Measurements from ENCODE around the gene IRF4. TPM values are rescaled to one million over a fixed set of nuclear protein-coding genes. Genes with fewer than 3 reads are reported as not detected.

Gene IRF4
- total RNA-seq, 1 donor from 2014 or later = not detected

GRCh38 chr6:360349-360748 lies 31.2 kb upstream of the IRF4 start:
- H3K36me3 Mint-ChIP-seq (ENCODE audit: unreplicated experiment) = no peaks in the 10 kb centered on the region
- H3K27ac Mint-ChIP-seq (ENCODE audit: unreplicated experiment) = no peak overlapping the region
- H3K27me3 Mint-ChIP-seq (ENCODE audit: unreplicated experiment) = no peaks in the 10 kb centered on the region
- no peaks in the 10 kb centered on the region for H3K4me1 Mint-ChIP-seq (ENCODE audit: unreplicated experiment)
- no peak for TF ChIP-seq CTCF (IDR thresholded peaks at IDR 0.05)
- peaks cover 46% of the 10 kb centered on the region for H3K9me3 Mint-ChIP-seq (ENCODE audit: unreplicated experiment)
- DNase-seq (ENCODE audit: extremely low spot score, unreplicated experiment) = no peak
- no peak overlapping the region for H3K4me3 Mint-ChIP-seq (ENCODE audit: unreplicated experiment)

GRCh38 chr6:360764-361373 lies 30.7 kb upstream of the IRF4 start:
- H3K27ac Mint-ChIP-seq (ENCODE audit: unreplicated experiment) = no peak overlapping the region
- H3K27me3 Mint-ChIP-seq (ENCODE audit: unreplicated experiment) = no peaks in the 10 kb centered on the region
- H3K9me3 Mint-ChIP-seq (ENCODE audit: unreplicated experiment) = peaks cover 51% of the 10 kb centered on the region
- no peak for TF ChIP-seq CTCF (IDR thresholded peaks at IDR 0.05)
- H3K4me3 Mint-ChIP-seq (ENCODE audit: unreplicated experiment) = no peak overlapping the region
- no peak for DNase-seq (ENCODE audit: extremely low spot score, unreplicated experiment)
- H3K4me1 Mint-ChIP-seq (ENCODE audit: unreplicated experiment) = no peaks in the 10 kb centered on the region
- no peaks in the 10 kb centered on the region for H3K36me3 Mint-ChIP-seq (ENCODE audit: unreplicated experiment)

GRCh38 chr6:361411-362132 lies 30.0 kb upstream of the IRF4 start:
- H3K27ac Mint-ChIP-seq (ENCODE audit: unreplicated experiment) = no peak overlapping the region
- no peaks in the 10 kb centered on the region for H3K4me1 Mint-ChIP-seq (ENCODE audit: unreplicated experiment)
- TF ChIP-seq CTCF (IDR thresholded peaks at IDR 0.05) = no peak
- no peak overlapping the region for H3K4me3 Mint-ChIP-seq (ENCODE audit: unreplicated experiment)
- H3K36me3 Mint-ChIP-seq (ENCODE audit: unreplicated experiment) = no peaks in the 10 kb centered on the region
- no peak for DNase-seq (ENCODE audit: extremely low spot score, unreplicated experiment)
- peaks cover 51% of the 10 kb centered on the region for H3K9me3 Mint-ChIP-seq (ENCODE audit: unreplicated experiment)
- H3K27me3 Mint-ChIP-seq (ENCODE audit: unreplicated experiment) = no peaks in the 10 kb centered on the region

GRCh38 chr6:362231-362923 lies 29.2 kb upstream of the IRF4 start:
- no peak overlapping the region for H3K27ac Mint-ChIP-seq (ENCODE audit: unreplicated experiment)
- H3K27me3 Mint-ChIP-seq (ENCODE audit: unreplicated experiment) = no peaks in the 10 kb centered on the region
- peaks cover 51% of the 10 kb centered on the region for H3K9me3 Mint-ChIP-seq (ENCODE audit: unreplicated experiment)
- DNase-seq (ENCODE audit: extremely low spot score, unreplicated experiment) = no peak
- H3K36me3 Mint-ChIP-seq (ENCODE audit: unreplicated experiment) = no peaks in the 10 kb centered on the region
- H3K4me1 Mint-ChIP-seq (ENCODE audit: unreplicated experiment) = no peaks in the 10 kb centered on the region
- no peak for TF ChIP-seq CTCF (IDR thresholded peaks at IDR 0.05)
- no peak overlapping the region for H3K4me3 Mint-ChIP-seq (ENCODE audit: unreplicated experiment)

GRCh38 chr6:362924-363249 lies 28.7 kb upstream of the IRF4 start:
- no peak for DNase-seq (ENCODE audit: extremely low spot score, unreplicated experiment)
- H3K4me1 Mint-ChIP-seq (ENCODE audit: unreplicated experiment) = no peaks in the 10 kb centered on the region
- no peaks in the 10 kb centered on the region for H3K27me3 Mint-ChIP-seq (ENCODE audit: unreplicated experiment)
- H3K4me3 Mint-ChIP-seq (ENCODE audit: unreplicated experiment) = no peak overlapping the region
- no peaks in the 10 kb centered on the region for H3K36me3 Mint-ChIP-seq (ENCODE audit: unreplicated experiment)
- peaks cover 51% of the 10 kb centered on the region for H3K9me3 Mint-ChIP-seq (ENCODE audit: unreplicated experiment)
- TF ChIP-seq CTCF (IDR thresholded peaks at IDR 0.05) = no peak
- H3K27ac Mint-ChIP-seq (ENCODE audit: unreplicated experiment) = no peak overlapping the region
